PC-9 (cell line): ENCODE data around the gene CD96. TPM values are rescaled to one million over a fixed set of nuclear protein-coding genes. Genes with fewer than 3 reads are reported as not detected.
A peak's percentile ranks its signal among the peaks of the same experiment; 100 is the strongest.

ENCODE experiments used
- BruUV-seq: library from RNA; stranded (reverse); fragments of 400-500 nt; replicated peaks from 2 replicates; lab custom pipeline; 2021; lab: Mats Ljungman, UMichigan
- CTCF ChIA-PET: fragments of 300-600 bp; sonication (Branson Sonifier 250); formaldehyde crosslinking; loops from one replicate; lab custom pipeline; 2022; ENCODE audit warnings: antibody characterized with exemption; lab: Charles Lee
- POLR2A ChIA-PET: fragments of 300-600 bp; sonication (Branson Sonifier 250); formaldehyde crosslinking; loops from one replicate; lab custom pipeline; 2022; ENCODE audit warnings: antibody characterized with exemption; ENCODE audit not compliant: unreplicated experiment; lab: Charles Lee
- DNase-seq, 2 experiments: peaks; one replicate each; pipeline versions ENCODE4 v3.0.0 to v3.0.0-alpha.2; 2015 to 2022; ENCODE audit warnings: mixed read lengths in 1 of 2
- H2AFZ ChIP-seq: fragments of 200-600 bp; sonication (generic); 2 replicates; pipeline ENCODE4 v1.8.1; 2017; ENCODE audit warnings: antibody characterized with exemption
- H3F3A ChIP-seq: fragments of 200-600 bp; sonication (generic); 2 replicates; pipeline ENCODE4 v1.8.1; 2017; ENCODE audit warnings: antibody characterized with exemption, mild to moderate bottlenecking, low read depth; ENCODE audit not compliant: insufficient read depth
- H3K27ac ChIP-seq: fragments of 200-600 bp; sonication (generic); 2 replicates; pipeline ENCODE4 v1.6.1; 2016; ENCODE audit warnings: mixed run types
- H3K27me3 ChIP-seq: fragments of 200-600 bp; sonication (generic); 2 replicates; pipeline ENCODE4 v1.6.1; 2016; ENCODE audit warnings: low read depth, mixed run types; ENCODE audit not compliant: insufficient read depth
- H3K36me3 ChIP-seq: fragments of 200-600 bp; sonication (generic); 2 replicates; pipeline ENCODE4 v1.6.1; 2016; ENCODE audit warnings: low read depth, mixed run types
- H3K4me1 ChIP-seq: fragments of 200-600 bp; sonication (generic); replicated peaks from 2 replicates; pipeline ENCODE4 v1.6.1; 2016; ENCODE audit warnings: mixed run types; ENCODE audit not compliant: insufficient read depth
- H3K4me2 ChIP-seq: fragments of 200-600 bp; sonication (generic); 2 replicates; pipeline ENCODE4 v1.6.1; 2017; ENCODE audit warnings: mixed run types
- H3K4me3 ChIP-seq: fragments of 200-600 bp; sonication (generic); 2 replicates; pipeline ENCODE4 v1.6.1; 2016; ENCODE audit warnings: mixed run types
- H3K79me2 ChIP-seq: fragments of 200-600 bp; sonication (generic); 2 replicates; pipeline ENCODE4 v1.6.1; 2017; ENCODE audit warnings: low read depth, mixed run types
- H3K9me2 ChIP-seq: fragments of 200-600 bp; sonication (generic); 2 replicates; pipeline ENCODE4 v1.8.1; 2017; ENCODE audit warnings: mild to moderate bottlenecking; ENCODE audit not compliant: insufficient read depth
- H3K9me3 ChIP-seq: fragments of 200-600 bp; sonication (generic); 2 replicates; pipeline ENCODE4 v1.8.1; 2016; ENCODE audit warnings: low read depth; ENCODE audit not compliant: insufficient read depth
- H4K20me1 ChIP-seq: fragments of 200-600 bp; sonication (generic); 2 replicates; pipeline ENCODE4 v1.8.1; 2017; ENCODE audit not compliant: insufficient read depth
- EZH2 ChIP-seq: fragments of 200-600 bp; sonication (generic); IDR thresholded peaks from 2 replicates; pipeline ENCODE4 v1.8.0; 2017; ENCODE audit warnings: antibody characterized with exemption, low read depth
- intact Hi-C: fragments of 100-400 bp; cut with micrococcal nuclease; formaldehyde crosslinking; loops from one replicate; pipeline ENCODE4 v1.10.0; 2022; ENCODE audit not compliant: unreplicated experiment
- total RNA-seq: library from RNA; stranded (reverse); gene quantifications from 2 replicates; pipeline ENCODE4 v1.2.3, GENCODE V29; 2021
- TF ChIP-seq, protein P1 (sequence below): fragments of 200-600 bp; sonication (generic); conservative IDR thresholded peaks from 2 replicates; pipeline ENCODE4 v1.6.1; 2017; ENCODE audit warnings: mixed run types, antibody characterized with exemption, mild to moderate bottlenecking, moderate library complexity

CD96 gene
- total RNA-seq, 1 experiment from 2014 or later = 0.11 TPM

DNA sequence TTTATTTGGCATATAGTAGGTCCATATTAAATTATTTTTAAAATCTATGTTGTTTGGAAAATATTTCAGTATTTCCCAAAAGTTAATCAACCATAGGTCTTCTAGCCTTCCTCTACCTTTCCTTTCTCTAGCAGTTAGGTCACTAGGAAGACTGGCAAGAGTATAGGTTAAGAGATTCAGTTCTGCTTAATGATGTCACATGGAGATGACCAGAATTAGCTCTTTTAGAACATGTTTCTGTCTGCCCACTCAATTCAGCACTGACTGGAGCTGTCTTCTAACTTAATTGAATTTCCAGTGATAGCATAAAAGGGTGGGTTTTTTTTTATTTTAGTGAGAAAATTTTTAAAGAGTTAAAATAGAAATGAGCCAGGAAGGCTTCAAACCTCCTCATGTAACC is 76.9 kb downstream of the CD96 start:
- no peak overlapping the region for H3K27ac ChIP-seq
- no peaks in the 10 kb centered on the region for H3K79me2 ChIP-seq
- TF ChIP-seq, protein P1, sequence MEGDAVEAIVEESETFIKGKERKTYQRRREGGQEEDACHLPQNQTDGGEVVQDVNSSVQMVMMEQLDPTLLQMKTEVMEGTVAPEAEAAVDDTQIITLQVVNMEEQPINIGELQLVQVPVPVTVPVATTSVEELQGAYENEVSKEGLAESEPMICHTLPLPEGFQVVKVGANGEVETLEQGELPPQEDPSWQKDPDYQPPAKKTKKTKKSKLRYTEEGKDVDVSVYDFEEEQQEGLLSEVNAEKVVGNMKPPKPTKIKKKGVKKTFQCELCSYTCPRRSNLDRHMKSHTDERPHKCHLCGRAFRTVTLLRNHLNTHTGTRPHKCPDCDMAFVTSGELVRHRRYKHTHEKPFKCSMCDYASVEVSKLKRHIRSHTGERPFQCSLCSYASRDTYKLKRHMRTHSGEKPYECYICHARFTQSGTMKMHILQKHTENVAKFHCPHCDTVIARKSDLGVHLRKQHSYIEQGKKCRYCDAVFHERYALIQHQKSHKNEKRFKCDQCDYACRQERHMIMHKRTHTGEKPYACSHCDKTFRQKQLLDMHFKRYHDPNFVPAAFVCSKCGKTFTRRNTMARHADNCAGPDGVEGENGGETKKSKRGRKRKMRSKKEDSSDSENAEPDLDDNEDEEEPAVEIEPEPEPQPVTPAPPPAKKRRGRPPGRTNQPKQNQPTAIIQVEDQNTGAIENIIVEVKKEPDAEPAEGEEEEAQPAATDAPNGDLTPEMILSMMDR = no peak
- no peak for TF ChIP-seq EZH2
- no peak overlapping the region for H3K4me3 ChIP-seq
- H3K9me2 ChIP-seq = no peaks in the 10 kb centered on the region
- intact Hi-C loops = no loop called here
- H4K20me1 ChIP-seq = no peaks in the 10 kb centered on the region
- no peaks in the 10 kb centered on the region for H3K27me3 ChIP-seq
- no peaks in the 10 kb centered on the region for H3K9me3 ChIP-seq
- H2AFZ ChIP-seq = 0 out of 2 replicates have a peak overlapping the region, but pooled peaks have one; percentile 0
- H3K36me3 ChIP-seq = no peaks in the 10 kb centered on the region
- no peak overlapping the region for H3K4me2 ChIP-seq
- POLR2A ChIA-PET = interaction anchor here (0.6 kb wide), 1 partner anchor 53 kb away, joined by 3 read pairs; no protein-coding TSS in a partner anchor
- DNase-seq = no peak
- H3K4me1 ChIP-seq = no peaks in the 10 kb centered on the region
- CTCF ChIA-PET = no interaction called here
- no TSS peak for BruUV-seq
- no peaks in the 10 kb centered on the region for H3F3A ChIP-seq

GRCh38 chr3:111619833-111620232 is 77.8 kb downstream of the CD96 start:
- no peaks in the 10 kb centered on the region for H3K79me2 ChIP-seq
- no peaks in the 10 kb centered on the region for H4K20me1 ChIP-seq
- no peaks in the 10 kb centered on the region for H3K9me2 ChIP-seq
- no peak overlapping the region for H3K4me2 ChIP-seq
- CTCF ChIA-PET = no interaction called here
- no peak for TF ChIP-seq EZH2
- TF ChIP-seq, protein P1 = no peak
- H3K27ac ChIP-seq = no peak overlapping the region
- intact Hi-C loops = no loop called here
- DNase-seq = peak in 1 of 2 experiments; percentile 10
- POLR2A ChIA-PET = no interaction called here
- H3K27me3 ChIP-seq = no peaks in the 10 kb centered on the region
- H3K4me1 ChIP-seq = no peaks in the 10 kb centered on the region
- H3F3A ChIP-seq = no peaks in the 10 kb centered on the region
- no peak overlapping the region for H2AFZ ChIP-seq
- H3K9me3 ChIP-seq = no peaks in the 10 kb centered on the region
- H3K36me3 ChIP-seq = no peaks in the 10 kb centered on the region
- H3K4me3 ChIP-seq = no peak overlapping the region
- no TSS peak for BruUV-seq

GRCh38 chr3:111621535-111621934 is 79.5 kb downstream of the CD96 start:
- intact Hi-C loops = no loop called here
- TF ChIP-seq, protein P1 = peak; percentile 56; the same call in 1 of the 2 replicates
- no peak for TF ChIP-seq EZH2

More at GRCh38 chr3:111621535-111621934, 79.5 kb downstream of the CD96 start:
- Histone ChIP-seq H3K4me1 (no peaks in the 10 kb centered on the region), H3K79me2 (no peaks in the 10 kb centered on the region), H3K27ac (no peak overlapping the region), H3K36me3 (no peaks in the 10 kb centered on the region), H3K4me3 (no peak overlapping the region), H3K9me2 (no peaks in the 10 kb centered on the region), H3F3A (no peaks in the 10 kb centered on the region), H4K20me1 (no peaks in the 10 kb centered on the region), H3K4me2 (no peak overlapping the region), H3K27me3 (no peaks in the 10 kb centered on the region), H3K9me3 (no peaks in the 10 kb centered on the region), H2AFZ (no peak overlapping the region)
- DNase-seq = peak in 1 of 2 experiments; percentile 5
- POLR2A ChIA-PET = no interaction called here
- no TSS peak for BruUV-seq
- CTCF ChIA-PET = no interaction called here
